Measurements from ENCODE around the gene UQCRC1.

Gene UQCRC1

DNA sequence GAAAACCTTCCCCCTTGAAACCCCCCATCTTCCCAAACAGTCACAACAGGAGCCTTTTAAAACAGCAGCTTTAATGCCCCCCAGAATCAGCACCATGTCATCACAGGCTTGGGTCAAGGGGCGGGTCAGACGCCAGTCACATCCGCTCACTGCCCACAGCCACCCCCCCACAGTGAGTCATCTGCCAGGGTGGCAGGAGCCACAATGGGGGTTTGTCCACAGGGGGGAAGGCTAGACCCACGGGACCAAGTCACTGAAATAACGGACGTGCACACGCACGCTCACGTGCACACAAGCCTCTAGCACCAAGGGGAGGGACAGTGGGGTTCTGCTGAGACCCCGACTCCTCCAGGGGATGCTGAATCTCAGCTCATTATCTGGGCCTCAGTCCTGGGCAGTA lies 45.4 kb downstream of the UQCRC1 start:
- Histone ChIP-seq H3K79me2 (ENCODE audit: control insufficient read depth, low read length) (no peaks in the 10 kb centered on the region), H3K4me1 (ENCODE audit: control insufficient read depth, low read length) (peaks cover 23% of the 10 kb centered on the region), H3K9me3 (ENCODE audit: control insufficient read depth, insufficient read depth, low read length) (no peaks in the 10 kb centered on the region), H4K20me1 (ENCODE audit: control insufficient read depth, insufficient read depth, low read depth, low read length) (no peaks in the 10 kb centered on the region), H3K9me2 (replicated peaks; ENCODE audit: control insufficient read depth, low read length) (no peaks in the 10 kb centered on the region), H3K27me3 (ENCODE audit: control insufficient read depth, low read length) (0 out of 2 replicates have a peak, but pooled peaks cover 2% of the 10 kb centered on the region), H3F3A (ENCODE audit: control insufficient read depth, insufficient read depth) (no peaks in the 10 kb centered on the region), H3K27ac (ENCODE audit: low read depth, low read length) (no peak overlapping the region), H3K4me2 (ENCODE audit: low read length) (no peak overlapping the region), H3K4me3 (ENCODE audit: low read length) (no peak overlapping the region), H3K36me3 (ENCODE audit: control insufficient read depth, low read length) (no peaks in the 10 kb centered on the region)
- TF ChIP-seq EZH2phosphoT487 (IDR thresholded peaks at IDR 0.05; ENCODE audit: borderline replicate concordance, low read length), result no peak
- TF ChIP-seq, protein P1, sequence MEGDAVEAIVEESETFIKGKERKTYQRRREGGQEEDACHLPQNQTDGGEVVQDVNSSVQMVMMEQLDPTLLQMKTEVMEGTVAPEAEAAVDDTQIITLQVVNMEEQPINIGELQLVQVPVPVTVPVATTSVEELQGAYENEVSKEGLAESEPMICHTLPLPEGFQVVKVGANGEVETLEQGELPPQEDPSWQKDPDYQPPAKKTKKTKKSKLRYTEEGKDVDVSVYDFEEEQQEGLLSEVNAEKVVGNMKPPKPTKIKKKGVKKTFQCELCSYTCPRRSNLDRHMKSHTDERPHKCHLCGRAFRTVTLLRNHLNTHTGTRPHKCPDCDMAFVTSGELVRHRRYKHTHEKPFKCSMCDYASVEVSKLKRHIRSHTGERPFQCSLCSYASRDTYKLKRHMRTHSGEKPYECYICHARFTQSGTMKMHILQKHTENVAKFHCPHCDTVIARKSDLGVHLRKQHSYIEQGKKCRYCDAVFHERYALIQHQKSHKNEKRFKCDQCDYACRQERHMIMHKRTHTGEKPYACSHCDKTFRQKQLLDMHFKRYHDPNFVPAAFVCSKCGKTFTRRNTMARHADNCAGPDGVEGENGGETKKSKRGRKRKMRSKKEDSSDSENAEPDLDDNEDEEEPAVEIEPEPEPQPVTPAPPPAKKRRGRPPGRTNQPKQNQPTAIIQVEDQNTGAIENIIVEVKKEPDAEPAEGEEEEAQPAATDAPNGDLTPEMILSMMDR (IDR thresholded peaks at IDR 0.05; ENCODE audit: low read depth, low read length, poor library complexity, severe bottlenecking), result no peak

DNA sequence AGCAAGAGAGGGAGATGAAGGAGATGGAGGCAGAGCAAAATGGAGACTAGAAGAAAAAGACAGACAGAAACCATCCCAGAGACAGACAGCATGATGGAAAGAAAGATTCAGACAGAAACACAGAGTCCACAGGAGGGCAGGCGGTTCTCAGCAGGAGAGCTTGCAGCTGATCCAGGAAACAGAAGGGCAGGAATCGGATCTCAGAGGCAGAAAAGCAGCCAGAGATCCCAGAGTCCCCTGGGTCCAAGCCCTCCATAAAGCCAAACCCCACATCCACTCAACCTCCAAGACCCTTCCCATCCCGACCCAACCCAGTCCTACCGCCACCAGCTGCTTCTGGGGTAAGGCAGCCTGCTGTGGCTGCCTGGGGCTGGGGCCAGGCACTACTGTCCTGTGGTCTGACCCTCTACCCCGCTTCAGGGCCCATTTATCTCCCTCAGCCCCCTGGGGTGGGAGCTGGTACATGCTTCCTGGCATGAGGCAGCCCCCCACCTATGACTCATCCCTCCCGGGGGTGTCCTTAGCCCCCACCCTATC lies 46.0 kb downstream of the UQCRC1 start, which contains the start of gene UCN2:
TSS of gene UCN2 (minus strand) at position 400 of the 537 bp plus-strand sequence. CDS start 657 bp downstream, outside the sequence.
- Histone ChIP-seq H3K4me1 (ENCODE audit: control insufficient read depth, low read length) (peaks cover 27% of the 10 kb centered on the region), H3K4me2 (ENCODE audit: low read length) (no peak within 1 kb of the TSS), H3K36me3 (ENCODE audit: control insufficient read depth, low read length) (no peaks in the 10 kb centered on the region), H4K20me1 (ENCODE audit: control insufficient read depth, insufficient read depth, low read depth, low read length) (no peaks in the 10 kb centered on the region), H3K9me3 (ENCODE audit: control insufficient read depth, insufficient read depth, low read length) (no peaks in the 10 kb centered on the region), H3K79me2 (ENCODE audit: control insufficient read depth, low read length) (no peaks in the 10 kb centered on the region), H3K27ac (ENCODE audit: low read depth, low read length) (no peak within 1 kb of the TSS), H3F3A (ENCODE audit: control insufficient read depth, insufficient read depth) (no peaks in the 10 kb centered on the region), H3K27me3 (ENCODE audit: control insufficient read depth, low read length) (0 out of 2 replicates have a peak, but pooled peaks cover 2% of the 10 kb centered on the region), H3K4me3 (ENCODE audit: low read length) (no peak within 1 kb of the TSS), H3K9me2 (replicated peaks; ENCODE audit: control insufficient read depth, low read length) (no peaks in the 10 kb centered on the region)
- TF ChIP-seq, protein P1 (IDR thresholded peaks at IDR 0.05; ENCODE audit: low read depth, low read length, poor library complexity, severe bottlenecking), result no peak
- no peak for TF ChIP-seq EZH2phosphoT487 (IDR thresholded peaks at IDR 0.05; ENCODE audit: borderline replicate concordance, low read length)

DNA sequence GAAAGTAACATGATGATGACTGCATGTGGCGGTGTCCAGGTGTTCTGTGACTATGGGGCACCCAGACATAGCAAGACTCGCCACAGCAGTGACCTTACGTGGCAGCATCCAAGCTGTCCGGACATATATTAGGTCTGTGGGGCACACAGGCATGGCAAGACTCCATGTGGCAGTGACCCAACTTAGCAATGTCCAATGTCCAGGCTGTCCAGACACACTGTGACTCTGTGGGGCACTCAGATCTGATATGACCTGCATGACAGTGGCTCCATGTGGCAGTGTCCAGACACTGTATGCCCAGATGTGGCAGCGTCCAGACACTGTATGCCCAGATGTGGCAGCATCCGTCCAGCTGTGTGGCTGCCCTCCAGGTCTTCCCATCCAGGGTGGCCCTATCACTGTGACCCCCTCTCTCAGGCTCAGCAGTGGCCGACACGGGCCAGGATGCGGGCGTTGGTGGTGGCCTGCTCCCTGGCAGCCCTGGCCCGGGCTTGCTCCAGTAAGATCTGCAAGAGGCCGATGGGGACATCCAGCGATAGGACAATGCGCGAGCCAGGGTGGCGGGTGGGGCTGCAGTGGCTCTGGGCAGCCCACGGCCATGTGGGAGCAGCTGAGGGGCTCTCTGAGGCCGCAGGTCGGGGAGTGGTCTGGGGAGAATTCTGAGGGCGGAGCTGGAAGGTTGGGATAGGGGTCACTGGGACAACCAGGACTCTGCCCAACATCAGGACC lies 46.9 kb downstream of the UQCRC1 start:
- Histone ChIP-seq H3K36me3 (ENCODE audit: control insufficient read depth, low read length) (no peaks in the 10 kb centered on the region), H3K9me2 (replicated peaks; ENCODE audit: control insufficient read depth, low read length) (no peaks in the 10 kb centered on the region), H3K79me2 (ENCODE audit: control insufficient read depth, low read length) (no peaks in the 10 kb centered on the region), H3K4me3 (ENCODE audit: low read length) (no peak overlapping the region), H3K4me1 (ENCODE audit: control insufficient read depth, low read length) (peaks cover 37% of the 10 kb centered on the region), H4K20me1 (ENCODE audit: control insufficient read depth, insufficient read depth, low read depth, low read length) (no peaks in the 10 kb centered on the region), H3K27ac (ENCODE audit: low read depth, low read length) (no peak overlapping the region), H3F3A (ENCODE audit: control insufficient read depth, insufficient read depth) (peaks cover 4% of the 10 kb centered on the region; the same call in 1 of the 2 replicates), H3K27me3 (ENCODE audit: control insufficient read depth, low read length) (0 out of 2 replicates have a peak, but pooled peaks cover 2% of the 10 kb centered on the region), H3K4me2 (ENCODE audit: low read length) (no peak overlapping the region), H3K9me3 (ENCODE audit: control insufficient read depth, insufficient read depth, low read length) (no peaks in the 10 kb centered on the region)
- no peak for TF ChIP-seq EZH2phosphoT487 (IDR thresholded peaks at IDR 0.05; ENCODE audit: borderline replicate concordance, low read length)
- TF ChIP-seq, protein P1 (IDR thresholded peaks at IDR 0.05; ENCODE audit: low read depth, low read length, poor library complexity, severe bottlenecking), result no peak
